ENCODE results near the gene TUBGCP2. TPM values are rescaled to one million over a fixed set of nuclear protein-coding genes. Genes with fewer than 3 reads are reported as not detected.

The TUBGCP2 gene
- total and polyA plus RNA-seq, 2 experiments from 2014 or later = 39.7 to 53.9 TPM

DNA sequence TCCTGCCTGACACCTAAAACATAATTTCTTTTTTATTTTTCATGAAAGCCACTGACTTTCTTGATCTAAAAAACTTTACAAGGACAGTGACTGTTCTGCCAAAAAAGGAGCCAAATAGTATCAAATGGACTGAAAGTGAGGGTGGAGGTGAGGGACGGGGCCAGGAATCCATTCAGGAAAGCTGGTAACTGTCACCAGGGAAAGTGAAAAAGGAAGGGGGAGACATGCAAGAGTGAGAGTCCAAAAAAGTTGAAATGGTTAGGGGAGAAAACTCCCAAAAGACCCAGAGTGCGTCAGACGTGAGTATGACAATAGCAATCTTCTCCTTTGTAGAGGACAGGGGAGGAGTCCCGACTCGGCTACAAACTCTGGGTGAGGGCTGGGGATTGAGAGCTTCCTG, 35.6 kb upstream of the TUBGCP2 start:
- Histone ChIP-seq H3K27me3 (replicated peaks; ENCODE audit: insufficient read depth) (peaks cover 25% of the 10 kb centered on the region), H3F3A (ENCODE audit: insufficient read depth) (no peaks in the 10 kb centered on the region), H3K9me2 (ENCODE audit: insufficient read depth) (no peaks in the 10 kb centered on the region), H3K4me1 (ENCODE audit: insufficient read depth) (no peaks in the 10 kb centered on the region), H4K20me1 (ENCODE audit: insufficient read depth) (no peaks in the 10 kb centered on the region), H3K27ac (no peak overlapping the region), H3K9ac (no peak overlapping the region), H3K36me3 (ENCODE audit: low read depth) (no peaks in the 10 kb centered on the region), H3K4me2 (ENCODE audit: unreplicated experiment) (no peak overlapping the region), H3K9me3 (ENCODE audit: low read depth) (no peaks in the 10 kb centered on the region), H2AFZ (no peak overlapping the region), H3K4me3 (no peak overlapping the region), H3K79me2 (ENCODE audit: insufficient read depth) (no peaks in the 10 kb centered on the region)
- no peak for TF ChIP-seq EZH2phosphoT487 (IDR thresholded peaks at IDR 0.05; ENCODE audit: insufficient read depth, low read depth)
- TF ChIP-seq EZH2 (IDR thresholded peaks at IDR 0.05; ENCODE audit: insufficient read depth, poor library complexity, severe bottlenecking) = no peak
- in situ Hi-C loops (cut with MboI) = no loop called here
- 48 to 54% methylated on average over 5 of the region's 5 CpGs for WGBS, 2 experiments (ENCODE audit: low coverage in 1 of 2, low lambda C conversion rate in 2 of 2, missing lambda C conversion rate in 2 of 2)
- DNase-seq = no peak

DNA sequence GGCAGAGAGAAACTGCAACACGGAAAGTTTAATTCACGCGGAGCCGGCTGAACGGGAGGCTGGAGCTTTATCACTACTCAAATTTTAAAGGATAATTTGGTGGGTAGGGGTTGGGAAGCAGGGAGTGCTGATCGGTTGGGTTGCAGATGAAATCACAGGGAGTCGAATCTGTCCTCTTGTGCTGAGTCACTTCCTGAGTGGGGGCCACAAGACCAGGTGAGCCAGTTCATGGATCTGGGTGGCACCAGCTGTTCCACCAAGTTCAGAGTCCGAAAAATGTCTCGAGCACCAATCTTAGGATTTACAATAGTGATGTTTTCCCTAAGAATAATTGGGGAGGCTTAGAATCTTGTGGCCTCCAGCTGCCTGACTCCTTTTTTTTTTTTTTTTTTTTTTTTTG, 34.9 kb upstream of the TUBGCP2 start:
- TF ChIP-seq EZH2 (IDR thresholded peaks at IDR 0.05; ENCODE audit: insufficient read depth, poor library complexity, severe bottlenecking) = no peak
- no peak for TF ChIP-seq EZH2phosphoT487 (IDR thresholded peaks at IDR 0.05; ENCODE audit: insufficient read depth, low read depth)
- 59 to 63% methylated on average over 9 of the region's 9 CpGs for WGBS, 2 experiments (ENCODE audit: low coverage in 1 of 2, low lambda C conversion rate in 2 of 2, missing lambda C conversion rate in 2 of 2)

DNA sequence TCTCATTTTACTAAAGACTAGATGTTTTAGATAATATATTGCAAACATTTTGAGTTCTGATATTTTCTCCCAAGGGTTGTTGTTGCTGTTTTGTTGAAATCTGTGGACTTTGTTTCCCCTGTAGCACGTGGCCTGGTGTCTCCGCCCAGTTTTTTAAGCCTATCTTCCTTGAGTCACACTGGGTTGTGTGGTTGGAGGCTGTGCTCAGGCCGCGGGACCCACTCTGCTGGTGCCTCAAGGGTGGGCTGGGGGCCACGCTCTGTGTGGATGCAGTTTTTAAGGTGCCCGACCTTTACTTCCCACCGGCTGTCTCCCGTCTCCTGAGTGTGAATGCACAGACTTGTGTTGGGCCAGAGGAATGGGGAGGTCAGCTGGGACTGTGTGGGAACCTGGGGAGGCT, 34.3 kb upstream of the TUBGCP2 start:
- Histone ChIP-seq H3K9me2 (ENCODE audit: insufficient read depth) (no peaks in the 10 kb centered on the region), H3K27me3 (replicated peaks; ENCODE audit: insufficient read depth) (peaks cover 25% of the 10 kb centered on the region), H3K36me3 (ENCODE audit: low read depth) (no peaks in the 10 kb centered on the region), H3K9ac (no peak overlapping the region), H3K4me2 (ENCODE audit: unreplicated experiment) (no peak overlapping the region), H3K4me3 (no peak overlapping the region), H2AFZ (no peak overlapping the region), H3K27ac (no peak overlapping the region), H3K9me3 (ENCODE audit: low read depth) (no peaks in the 10 kb centered on the region), H3K79me2 (ENCODE audit: insufficient read depth) (no peaks in the 10 kb centered on the region), H3K4me1 (ENCODE audit: insufficient read depth) (no peaks in the 10 kb centered on the region), H4K20me1 (ENCODE audit: insufficient read depth) (no peaks in the 10 kb centered on the region), H3F3A (ENCODE audit: insufficient read depth) (no peaks in the 10 kb centered on the region)
- 59 to 60% methylated on average over 8 of the region's 8 CpGs for WGBS, 2 experiments (ENCODE audit: low coverage in 1 of 2, low lambda C conversion rate in 2 of 2, missing lambda C conversion rate in 2 of 2)
- TF ChIP-seq EZH2 (IDR thresholded peaks at IDR 0.05; ENCODE audit: insufficient read depth, poor library complexity, severe bottlenecking) = no peak
- TF ChIP-seq EZH2phosphoT487 (IDR thresholded peaks at IDR 0.05; ENCODE audit: insufficient read depth, low read depth) = no peak
- in situ Hi-C loops (cut with MboI) = no loop called here
- DNase-seq = no peak

More for the DNA sequence above, 34.9 kb upstream of the TUBGCP2 start:
- Histone ChIP-seq H3K9ac (no peak overlapping the region), H3K79me2 (ENCODE audit: insufficient read depth) (no peaks in the 10 kb centered on the region), H3F3A (ENCODE audit: insufficient read depth) (no peaks in the 10 kb centered on the region), H3K27ac (no peak overlapping the region), H3K4me1 (ENCODE audit: insufficient read depth) (no peaks in the 10 kb centered on the region), H3K9me3 (ENCODE audit: low read depth) (no peaks in the 10 kb centered on the region), H3K9me2 (ENCODE audit: insufficient read depth) (no peaks in the 10 kb centered on the region), H3K4me3 (no peak overlapping the region), H3K4me2 (ENCODE audit: unreplicated experiment) (no peak overlapping the region), H3K27me3 (replicated peaks; ENCODE audit: insufficient read depth) (peaks cover 25% of the 10 kb centered on the region), H2AFZ (no peak overlapping the region), H4K20me1 (ENCODE audit: insufficient read depth) (no peaks in the 10 kb centered on the region), H3K36me3 (ENCODE audit: low read depth) (no peaks in the 10 kb centered on the region)
- in situ Hi-C loops (cut with MboI) = no loop called here
- DNase-seq = no peak

DNA sequence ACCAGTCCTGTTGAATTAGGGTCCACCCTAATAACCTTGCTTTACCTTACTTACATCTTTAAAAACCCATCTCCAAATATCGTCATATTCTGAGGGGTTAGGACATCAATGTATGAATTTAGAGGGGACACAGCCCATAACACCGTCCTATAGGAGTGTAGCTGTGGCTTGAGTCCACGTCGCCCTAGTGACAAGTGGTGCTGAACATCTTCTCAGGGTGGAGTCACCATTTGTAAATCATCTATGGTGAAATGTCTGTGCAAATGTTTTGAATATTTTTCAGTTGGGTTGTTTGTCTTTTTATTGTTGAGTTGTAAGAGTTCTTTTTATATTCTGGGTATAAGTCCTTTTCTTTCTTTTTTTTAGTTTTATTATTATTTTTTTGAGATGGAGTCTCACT, 33.3 kb upstream of the TUBGCP2 start:
- Histone ChIP-seq H3K4me2 (ENCODE audit: unreplicated experiment) (no peak overlapping the region), H3K9me2 (ENCODE audit: insufficient read depth) (no peaks in the 10 kb centered on the region), H3K36me3 (ENCODE audit: low read depth) (no peaks in the 10 kb centered on the region), H3K79me2 (ENCODE audit: insufficient read depth) (no peaks in the 10 kb centered on the region), H3K9me3 (ENCODE audit: low read depth) (no peaks in the 10 kb centered on the region), H3K4me1 (ENCODE audit: insufficient read depth) (no peaks in the 10 kb centered on the region), H3K27ac (no peak overlapping the region), H3K4me3 (no peak overlapping the region), H3K9ac (no peak overlapping the region), H2AFZ (no peak overlapping the region), H3K27me3 (replicated peaks; ENCODE audit: insufficient read depth) (peaks cover 33% of the 10 kb centered on the region), H3F3A (ENCODE audit: insufficient read depth) (no peaks in the 10 kb centered on the region), H4K20me1 (ENCODE audit: insufficient read depth) (no peaks in the 10 kb centered on the region)
- in situ Hi-C loops (cut with MboI) = no loop called here
- 28 to 36% methylated on average over 4 of the region's 4 CpGs for WGBS, 2 experiments (ENCODE audit: low coverage in 1 of 2, low lambda C conversion rate in 2 of 2, missing lambda C conversion rate in 2 of 2)
- DNase-seq = no peak
- TF ChIP-seq EZH2phosphoT487 (IDR thresholded peaks at IDR 0.05; ENCODE audit: insufficient read depth, low read depth) = no peak
- TF ChIP-seq EZH2 (IDR thresholded peaks at IDR 0.05; ENCODE audit: insufficient read depth, poor library complexity, severe bottlenecking) = no peak

Data from GM23248 (cell line).